Left ventricle myocardium inferior (tissue), 1 donor: ENCODE measurements around the gene ZNF182. TPM values are rescaled to one million over a fixed set of nuclear protein-coding genes. Genes with fewer than 3 reads are reported as not detected.

Experiments used
- DNase-seq: peaks from one replicate; pipeline ENCODE4 v3.0.0-alpha.2; 2020
- H3K27ac ChIP-seq: fragments of 200-600 bp; replicated peaks from 2 replicates; pipeline ENCODE4 v1.8.0; 2021
- H3K27me3 ChIP-seq: fragments of 200-600 bp; 2 replicates; pipeline ENCODE4 v1.8.0; 2021; ENCODE audit warnings: low read depth
- H3K36me3 ChIP-seq: fragments of 200-600 bp; 2 replicates; pipeline ENCODE4 v1.8.0; 2021
- H3K4me1 ChIP-seq: fragments of 200-600 bp; 2 replicates; pipeline ENCODE4 v1.8.0; 2021
- H3K4me3 ChIP-seq: fragments of 200-600 bp; 2 replicates; pipeline ENCODE4 v1.8.0; 2021; ENCODE audit warnings: mild to moderate bottlenecking, moderate library complexity
- H3K9me3 ChIP-seq: fragments of 200-600 bp; replicated peaks from 2 replicates; pipeline ENCODE4 v1.8.0; 2021
- CTCF ChIP-seq: fragments of 200-600 bp; IDR thresholded peaks from 2 replicates; pipeline ENCODE4 v1.8.0; 2021; ENCODE audit warnings: antibody characterized with exemption, mild to moderate bottlenecking, borderline replicate concordance
- intact Hi-C: fragments of 100-400 bp; cut with micrococcal nuclease; formaldehyde crosslinking; loops from one replicate; pipeline ENCODE4 v1.11.0; 2022
- long read RNA-seq: library from polyadenylated mRNA; unstranded; transcript quantifications from one replicate; pipeline ENCODE4 v2.0.0, GENCODE V29; 2021
- total RNA-seq: library from RNA; stranded (reverse); fragmentation: NEBNext Ultra II Directional; extraction: Animal tissue kit (Norgen Biotek cat#: 25700); gene quantifications from one replicate; pipeline ENCODE4 v1.2.1, GENCODE V29; 2021
- donor health status: DM: no; HTN: yes; CAD: no; lungs with severe emphysema.

The ZNF182 gene
- 3.2 TPM for total RNA-seq
- long read RNA-seq, partial matches to known transcripts = 1 of 4 reads
- long read RNA-seq, other reads (novel, unspliced or antisense) = 3 of 4 reads

- Histone ChIP-seq H3K27ac (peak within 1 kb of the TSS; percentile 83), H3K4me3 (peak within 1 kb of the TSS; percentile 72), H3K27me3 (no peaks in the 10 kb centered on the region), H3K36me3 (no peaks in the 10 kb centered on the region), H3K9me3 (no peaks in the 10 kb centered on the region), H3K4me1 (peaks cover 24% of the 10 kb centered on the region)
- TF ChIP-seq CTCF = no peak
- intact Hi-C loops = no loop called here
- peak; percentile 94 for DNase-seq
Measured at GRCh38 chrX:48003758-48004457, at the start of gene ZNF182. Gene ZNF182 (minus strand): TSS chrX:48003989. CDS start chrX:48002609, 1,380 bp downstream.

- no peak for TF ChIP-seq CTCF
- no peaks in the 10 kb centered on the region for H3K9me3 ChIP-seq
- no peaks in the 10 kb centered on the region for H3K27me3 ChIP-seq
- no peaks in the 10 kb centered on the region for H3K36me3 ChIP-seq
- no peak for DNase-seq
- H3K4me3 ChIP-seq = no peak overlapping the region
- H3K4me1 ChIP-seq = peaks cover 4% of the 10 kb centered on the region
- intact Hi-C loops = no loop called here
- H3K27ac ChIP-seq = peak overlapping the region; percentile 70
Measured at GRCh38 chrX:48046846-48047245, 43.1 kb upstream of the ZNF182 start.

- no peaks in the 10 kb centered on the region for H3K9me3 ChIP-seq
- peaks cover 4% of the 10 kb centered on the region for H3K4me1 ChIP-seq
- TF ChIP-seq CTCF = no peak
- intact Hi-C loops = no loop called here
- peak; percentile 50 for DNase-seq
- H3K27me3 ChIP-seq = no peaks in the 10 kb centered on the region
- H3K4me3 ChIP-seq = no peak overlapping the region
- H3K27ac ChIP-seq = peak overlapping the region; percentile 70
- no peaks in the 10 kb centered on the region for H3K36me3 ChIP-seq
Measured at GRCh38 chrX:48045410-48046311, 41.9 kb upstream of the ZNF182 start.

- intact Hi-C loops = no loop called here
- H3K27me3 ChIP-seq = no peaks in the 10 kb centered on the region
Measured at GRCh38 chrX:48043056-48043455, 39.3 kb upstream of the ZNF182 start.

More at GRCh38 chrX:48043056-48043455, 39.3 kb upstream of the ZNF182 start:
- Histone ChIP-seq H3K9me3 (no peaks in the 10 kb centered on the region), H3K36me3 (no peaks in the 10 kb centered on the region), H3K4me1 (peaks cover 4% of the 10 kb centered on the region), H3K27ac (no peak overlapping the region), H3K4me3 (no peak overlapping the region)
- TF ChIP-seq CTCF = no peak
- no peak for DNase-seq
